GM19043 (cell line): ENCODE results near the gene MAP3K5.
"Not testable (repeated sequence)": the region's sequence is repeated elsewhere in the genome, so short reads cannot be mapped to it uniquely, and the experiment has no call there.

ENCODE experiments used
- ATAC-seq: cut with Tn5 transposase; IDR thresholded peaks from one replicate; pipeline ENCODE4 v1.9.1; 2021; ENCODE audit warnings: low read depth; ENCODE audit not compliant: unreplicated experiment

MAP3K5 gene

DNA sequence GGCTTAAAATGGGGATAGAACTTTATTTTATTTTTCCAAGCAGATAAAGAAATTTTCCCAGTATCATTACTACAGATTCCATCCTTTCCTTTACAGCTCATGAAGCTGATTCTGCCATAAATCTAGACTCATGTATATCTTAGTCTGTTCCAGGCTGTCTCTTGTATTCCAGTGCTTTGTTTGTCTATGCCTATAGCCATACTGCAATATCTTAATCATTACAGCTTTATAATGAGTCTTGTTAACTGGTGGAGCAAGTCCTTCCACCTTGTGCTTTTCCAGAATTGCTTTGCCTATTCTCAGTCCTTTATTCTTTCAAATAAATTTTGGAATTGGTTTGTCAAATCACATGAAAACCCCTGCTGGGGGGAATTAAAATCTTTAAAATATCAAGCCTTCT lies 99.2 kb downstream of the MAP3K5 start:
- no peak for ATAC-seq

DNA sequence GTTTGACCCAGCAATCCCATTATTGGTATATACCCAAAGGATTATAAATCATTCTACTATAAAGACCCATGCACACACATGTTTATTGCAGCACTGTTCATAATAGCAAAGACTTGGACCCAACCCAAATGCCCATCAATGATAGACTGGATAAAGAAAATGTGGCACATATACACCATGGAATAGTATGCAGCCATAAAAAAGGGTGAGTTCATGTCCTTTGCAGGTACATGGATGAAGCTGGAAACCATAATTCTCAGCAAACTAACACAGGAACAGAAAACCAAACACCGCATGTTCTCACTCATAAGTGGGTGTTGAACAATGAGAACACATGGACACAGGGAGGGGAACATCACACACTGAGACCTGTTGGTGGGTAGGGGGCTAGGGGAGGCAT lies 104.4 kb downstream of the MAP3K5 start:
- not testable (repeated sequence) for ATAC-seq

DNA sequence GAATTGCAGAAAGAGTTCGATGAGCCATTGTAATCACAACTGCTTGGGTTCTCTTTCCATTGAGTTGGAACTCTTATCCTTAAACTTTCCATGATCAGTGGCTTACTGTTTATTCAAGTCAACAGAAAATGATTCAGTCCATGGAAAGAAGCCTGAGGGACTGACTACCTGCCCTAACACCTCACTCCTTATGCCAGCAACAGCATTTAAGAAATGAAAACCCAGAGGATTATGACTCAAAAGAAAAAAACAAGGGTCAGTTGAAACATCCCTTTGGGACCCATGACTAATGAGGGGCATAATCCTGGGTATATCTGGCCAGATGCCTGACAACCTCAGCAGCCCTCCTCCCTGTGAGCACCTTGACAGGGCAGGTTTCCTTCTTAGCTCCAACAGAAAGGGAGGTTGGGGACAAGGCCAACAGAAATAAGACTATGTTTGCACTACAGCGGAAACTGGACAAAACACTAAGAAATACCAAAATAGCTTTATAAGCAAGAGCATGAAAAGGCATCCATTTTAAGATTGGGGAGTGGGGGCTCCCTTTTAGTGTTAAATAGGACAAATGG lies 106.7 kb downstream of the MAP3K5 start:
- ATAC-seq = no peak

DNA sequence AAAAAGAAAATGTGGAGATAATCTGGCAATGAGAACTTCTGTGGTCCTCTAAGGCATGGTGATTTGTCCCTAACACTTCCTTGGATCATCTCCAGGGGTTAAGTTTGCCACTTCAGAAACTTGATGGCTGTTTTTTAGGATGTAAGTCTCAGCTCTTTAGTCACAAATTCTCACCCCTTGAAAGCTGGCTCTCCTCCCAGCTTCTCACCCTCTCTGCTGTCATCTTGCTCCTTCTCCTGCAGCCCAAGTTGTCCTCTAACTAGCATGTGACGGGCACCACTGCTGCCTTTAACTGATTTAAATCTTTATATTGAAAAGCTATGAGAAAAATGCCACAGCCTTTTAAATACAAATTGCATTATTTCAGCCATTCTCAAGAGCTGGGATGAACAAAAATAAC lies 107.8 kb downstream of the MAP3K5 start:
- ATAC-seq = no peak

DNA sequence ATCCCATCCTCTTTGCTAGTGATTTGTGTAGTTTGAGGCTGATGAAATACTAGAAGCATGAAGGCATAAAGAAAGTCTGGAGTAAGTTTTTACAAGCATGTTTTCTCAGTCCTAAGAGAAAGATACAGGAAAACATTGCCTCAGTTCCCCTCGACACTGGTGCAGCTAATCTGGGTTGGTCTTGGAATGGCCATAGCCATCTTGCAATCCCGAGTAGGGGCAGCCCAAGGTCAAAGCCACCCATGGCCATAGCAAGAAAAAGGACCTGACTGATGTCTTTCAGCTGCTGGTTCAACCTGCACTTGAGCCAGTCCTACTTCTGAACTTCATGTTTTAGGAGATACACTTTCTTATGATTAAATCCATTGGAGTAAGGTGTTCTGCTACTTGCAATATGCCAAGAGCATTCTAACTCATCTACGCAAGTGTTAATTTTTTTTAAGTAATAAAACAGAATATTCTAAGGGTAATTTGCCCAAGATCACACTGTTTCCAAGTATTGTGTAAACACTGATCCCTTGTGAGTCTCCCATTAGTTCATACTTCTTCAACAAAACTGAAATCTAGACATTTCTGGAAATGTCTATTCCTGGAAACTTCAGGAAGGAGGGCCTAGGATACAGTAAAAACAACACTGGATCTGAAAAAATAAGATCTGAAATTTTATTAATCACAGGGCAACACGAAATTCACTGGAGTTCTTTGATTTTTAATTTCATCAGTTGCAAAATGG lies 108.9 kb downstream of the MAP3K5 start:
- no peak for ATAC-seq

- ATAC-seq = no peak
Measured at GRCh38 chr6:136682292-136682691, 110.0 kb downstream of the MAP3K5 start.

DNA sequence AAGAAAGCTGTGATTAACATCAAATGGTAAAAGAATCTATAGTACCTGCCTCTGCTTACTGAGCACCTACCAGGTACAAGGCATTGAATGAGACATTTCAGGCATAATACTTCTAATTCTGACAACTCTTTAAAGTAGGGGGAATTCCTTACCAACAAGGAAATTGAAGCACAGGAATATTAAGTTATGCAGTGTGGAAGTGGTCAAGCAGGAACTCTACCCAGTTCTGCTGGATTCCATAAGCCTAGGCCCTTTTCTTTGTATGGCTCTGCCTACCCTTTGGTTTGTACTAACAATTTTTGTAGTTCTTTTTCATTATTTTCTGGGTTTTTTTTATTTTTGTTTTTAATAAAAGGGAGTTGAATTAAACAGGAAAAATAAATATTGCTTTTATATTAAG lies 114.5 kb downstream of the MAP3K5 start:
- no peak for ATAC-seq

- no peak for ATAC-seq
Measured at GRCh38 chr6:136677344-136677743, 114.9 kb downstream of the MAP3K5 start.

DNA sequence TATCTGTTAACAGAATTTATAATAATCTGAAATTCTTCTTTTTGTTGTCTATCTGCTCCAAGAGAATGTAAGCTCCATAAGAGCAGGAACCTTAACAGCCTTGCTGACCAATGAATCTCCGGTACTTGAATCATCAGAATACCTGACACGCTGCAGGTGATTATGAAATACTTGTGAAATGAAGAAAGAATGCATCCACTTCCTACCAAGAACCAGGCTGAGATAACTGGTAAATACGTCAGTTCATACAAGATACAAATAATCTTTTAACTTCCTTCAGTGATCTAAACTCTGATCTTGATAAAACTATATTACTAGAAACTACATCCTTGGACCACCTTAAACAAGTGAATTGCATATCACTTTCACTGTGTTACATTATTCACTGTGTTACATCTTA lies 116.2 kb downstream of the MAP3K5 start:
- ATAC-seq = no peak

- no peak for ATAC-seq
Measured at GRCh38 chr6:136673571-136673970, 118.7 kb downstream of the MAP3K5 start.

DNA sequence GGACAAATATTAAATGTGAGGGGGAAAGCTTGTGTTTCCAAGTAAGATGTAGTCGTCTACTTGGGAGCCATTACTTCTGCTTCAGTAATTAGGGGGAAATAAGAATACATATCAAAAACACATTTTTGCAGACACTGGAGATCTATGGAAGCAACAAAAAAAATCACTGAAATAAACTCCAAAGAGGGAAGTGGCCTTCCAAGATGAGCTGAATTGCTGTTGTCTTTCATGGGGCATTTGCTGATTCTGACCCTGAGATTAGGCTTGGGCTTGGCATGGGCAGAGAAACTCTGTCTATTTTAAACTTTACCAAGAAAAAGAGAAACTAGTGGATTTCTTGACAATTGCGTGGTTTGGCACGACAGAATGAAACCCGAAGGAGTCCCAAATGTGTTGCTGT lies 120.1 kb downstream of the MAP3K5 start:
- ATAC-seq = no peak

- no peak for ATAC-seq
Measured at GRCh38 chr6:136669299-136669699, 123.0 kb downstream of the MAP3K5 start.

- no peak for ATAC-seq
Measured at GRCh38 chr6:136668571-136668970, 123.7 kb downstream of the MAP3K5 start.

DNA sequence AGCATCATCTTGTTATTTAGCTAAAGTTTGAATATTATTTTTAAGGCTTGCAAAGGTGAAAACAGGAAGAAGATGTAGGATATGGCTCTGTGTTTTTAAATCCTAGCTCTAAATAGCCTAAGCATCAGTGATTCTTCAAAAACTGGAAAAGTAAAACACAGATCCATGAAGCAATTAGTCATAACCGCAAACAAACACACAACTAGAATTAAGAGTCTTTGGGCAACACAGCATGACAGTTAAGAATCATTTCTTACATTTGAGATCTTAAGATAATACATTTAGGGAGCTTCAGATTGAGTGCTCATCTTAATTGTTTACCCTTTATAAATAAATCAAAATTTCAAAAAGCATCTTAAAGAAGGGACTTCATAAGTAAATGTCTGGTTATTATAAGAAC lies 126.2 kb downstream of the MAP3K5 start:
- ATAC-seq = no peak

DNA sequence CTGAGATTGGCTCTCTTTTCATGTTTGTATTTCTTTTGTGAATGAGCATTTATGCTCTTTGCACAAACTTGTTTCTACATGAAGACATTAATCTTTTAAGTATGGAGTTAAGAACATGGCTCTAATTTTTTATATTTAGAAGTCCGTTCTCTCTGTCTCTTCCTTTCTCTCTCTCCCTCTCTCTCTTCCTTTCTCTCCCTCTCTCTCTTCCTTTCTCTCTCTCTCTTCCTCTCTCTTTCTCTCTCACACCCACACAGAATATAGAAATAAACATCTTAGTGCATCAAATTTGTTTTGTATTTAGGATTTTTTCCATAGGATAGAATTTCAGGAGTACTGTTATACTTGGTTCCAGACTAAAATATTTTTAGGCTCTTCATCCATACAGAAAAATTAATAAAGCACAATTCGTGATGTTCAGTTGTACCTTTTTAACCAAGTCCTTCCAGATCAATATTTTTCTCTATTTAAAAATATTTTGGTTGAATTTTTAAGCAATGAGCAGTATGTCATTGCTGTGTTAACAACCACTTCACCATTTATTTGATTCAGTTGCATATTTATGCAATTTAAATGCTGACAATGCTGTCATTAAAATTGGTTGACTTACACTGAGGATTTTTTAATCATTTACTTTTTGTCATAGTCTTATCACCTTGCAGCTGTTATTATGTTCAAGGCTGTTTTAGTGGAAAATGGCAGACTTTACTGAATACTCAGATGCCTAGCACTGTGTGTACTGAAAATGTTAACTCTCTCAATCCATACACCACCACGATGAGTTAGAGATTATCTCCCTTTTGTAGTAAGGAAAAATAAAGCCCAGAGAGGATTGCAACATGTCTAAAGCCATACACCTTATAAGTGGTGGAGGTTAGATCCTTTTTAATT lies 129.7 kb downstream of the MAP3K5 start:
- no peak for ATAC-seq

DNA sequence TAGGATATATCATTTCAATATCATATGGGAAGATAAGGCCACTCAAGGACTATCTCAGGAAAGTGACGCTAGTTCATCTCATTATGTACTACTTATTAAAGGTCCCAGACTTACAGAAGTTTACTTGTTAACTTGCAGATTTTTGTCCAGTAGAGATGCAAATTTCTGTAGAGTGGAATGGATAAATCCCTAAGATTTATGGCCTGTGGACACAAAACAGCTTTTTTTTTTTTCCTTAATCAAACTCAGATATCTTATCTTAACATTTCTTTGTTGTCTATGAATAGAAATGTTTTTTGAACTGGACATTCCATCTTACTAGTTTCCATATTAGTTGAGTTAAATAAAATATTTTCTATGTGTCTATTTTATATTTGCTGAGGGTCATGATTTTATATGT lies 131.6 kb downstream of the MAP3K5 start:
- ATAC-seq = no peak

- no peak for ATAC-seq
Measured at GRCh38 chr6:136659991-136660499, 132.2 kb downstream of the MAP3K5 start.

GRCh38 chr6:136658711-136659110 lies 133.6 kb downstream of the MAP3K5 start:
- ATAC-seq = no peak

DNA sequence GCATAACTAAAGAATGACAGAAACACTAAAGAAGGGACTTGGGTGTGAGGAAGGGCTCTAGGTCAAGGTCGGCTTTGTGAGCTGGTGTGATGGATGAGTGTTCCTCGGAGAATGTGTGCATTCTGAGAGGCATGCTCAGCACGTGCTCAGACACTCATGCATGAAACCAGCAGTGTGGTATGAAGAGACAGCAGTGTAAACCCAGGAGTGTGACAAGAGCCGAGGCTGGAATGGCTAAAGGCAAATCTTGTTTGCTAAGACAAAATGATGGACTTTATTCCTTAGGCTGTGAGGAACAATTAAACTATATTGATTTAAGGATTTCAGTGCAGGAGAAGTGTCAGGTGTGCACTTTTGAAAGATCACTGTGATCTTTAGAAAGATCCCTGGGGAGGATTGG lies 134.6 kb downstream of the MAP3K5 start:
- ATAC-seq = no peak

- no peak for ATAC-seq
Measured at GRCh38 chr6:136656121-136656520, 136.2 kb downstream of the MAP3K5 start.

DNA sequence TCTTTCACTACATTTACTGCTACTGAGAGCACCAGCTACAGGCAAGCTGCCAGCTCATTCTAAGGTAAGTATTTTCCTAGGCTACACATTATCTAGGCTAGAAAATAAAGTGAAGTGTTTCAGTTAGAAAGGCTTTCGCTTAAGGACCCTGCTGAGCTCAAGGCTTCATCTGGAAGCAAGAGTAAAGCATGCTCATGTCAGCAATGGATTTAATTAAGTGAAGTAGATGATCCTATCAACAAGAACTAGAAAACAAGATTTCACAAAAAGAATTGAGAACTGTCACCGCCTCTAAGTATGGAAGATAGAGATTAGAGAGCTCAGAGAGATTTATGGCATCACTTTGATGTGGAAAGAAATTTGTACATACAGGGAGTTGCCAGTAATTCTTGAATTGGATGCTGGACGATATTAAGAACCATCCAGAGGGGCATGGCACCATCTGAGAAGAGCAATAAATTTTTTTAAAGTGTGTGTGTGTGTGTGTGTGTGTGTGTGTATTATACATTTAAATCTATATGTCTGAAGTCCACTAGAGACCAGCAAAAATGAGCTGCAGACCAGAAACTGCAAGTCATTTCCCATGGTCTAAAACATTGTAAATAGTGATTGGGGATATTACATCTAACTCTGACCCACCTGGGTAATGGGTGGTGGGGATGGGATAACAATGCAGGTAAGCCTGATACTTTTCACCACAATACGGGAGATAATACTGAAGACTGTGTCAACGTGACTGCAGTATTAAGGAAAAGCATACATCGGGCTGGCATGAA lies 136.8 kb downstream of the MAP3K5 start:
- no peak for ATAC-seq
